GM12878 (cell line): ENCODE data around the gene SORCS1. TPM values are rescaled to one million over a fixed set of nuclear protein-coding genes. Genes with fewer than 3 reads are reported as not detected.

Source experiments
- ATAC-seq: fragments of 200-7000 bp; cut with Tn5 transposase; 3 replicates; pipeline ENCODE4 v1.9.1; 2020; ENCODE audit warnings: mild to moderate bottlenecking, moderate library complexity
- BruUV-seq: library from RNA; stranded (reverse); fragments of 400-500 nt; replicated peaks from 2 replicates; lab custom pipeline; 2021; lab: Mats Ljungman, UMichigan
- CTCF ChIA-PET: fragments of 300-600 bp; sonication (Branson Sonifier 250); formaldehyde crosslinking; extraction: SDS; loops from one replicate; lab custom pipeline; 2021; ENCODE audit warnings: inconsistent platforms; lab: Yijun Ruan, JAX
- POLR2A ChIA-PET: fragments of 350-600 bp; formaldehyde crosslinking; extraction: SDS; loops from one replicate; lab custom pipeline; 2021; ENCODE audit warnings: inconsistent platforms; lab: Charles Lee
- RAD21 ChIA-PET: fragments of 300-600 bp; sonication (Branson Sonifier 250); formaldehyde crosslinking; loops from one replicate; lab custom pipeline; 2023; ENCODE audit warnings: antibody characterized with exemption; ENCODE audit not compliant: unreplicated experiment; lab: Charles Lee
- SMC1A ChIA-PET: fragments of 300-600 bp; sonication (Branson Sonifier 250); formaldehyde crosslinking; loops from one replicate; lab custom pipeline; 2023; ENCODE audit not compliant: unreplicated experiment, uncharacterized antibody; lab: Charles Lee
- DNase-seq: peaks from one replicate; pipeline ENCODE4 v3.0.0-alpha.2; 2011; ENCODE audit warnings: low read depth, low spot score
- FAIRE-seq: peaks from 3 replicates; lab custom pipeline; 2011; peaks lifted over from hg19 to GRCh38; lab: Jason Lieb, UNC
- H2AFZ ChIP-seq: 2 replicates; pipeline ENCODE4 v1.6.0; 2011; ENCODE audit warnings: low read depth, low read length, control low read depth; ENCODE audit not compliant: control insufficient read depth
- H3K27ac ChIP-seq: 2 replicates; pipeline ENCODE4 v1.5.1; 2011; ENCODE audit warnings: control low read depth; ENCODE audit not compliant: control insufficient read depth, insufficient read depth
- H3K27me3 ChIP-seq, 2 experiments: replicated peaks in 1 of 2; 2 replicates each; pipeline versions ENCODE4 v1.6.0 to v1.6.1; 2011; ENCODE audit warnings: low read length in 1 of 2; ENCODE audit not compliant: control insufficient read depth in 2 of 2, insufficient read depth in 2 of 2
- H3K36me3 ChIP-seq, 2 experiments: 2 replicates each; pipeline ENCODE4 v1.5.1; 2011; ENCODE audit warnings: low read length in 1 of 2; ENCODE audit not compliant: control insufficient read depth in 2 of 2, insufficient read depth in 2 of 2
- H3K4me1 ChIP-seq: 2 replicates; pipeline ENCODE4 v1.6.1; 2011; ENCODE audit warnings: mild to moderate bottlenecking, low read length, moderate library complexity, mixed read lengths; ENCODE audit not compliant: control insufficient read depth, insufficient read depth
- H3K4me2 ChIP-seq: 2 replicates; pipeline ENCODE4 v1.6.0; 2011; ENCODE audit warnings: control low read depth; ENCODE audit not compliant: control insufficient read depth, insufficient read depth
- H3K4me3 ChIP-seq: fragments of 200-600 bp; sonication (generic); 2 replicates; pipeline ENCODE4 v1.5.1; 2016
- H3K79me2 ChIP-seq: 2 replicates; pipeline ENCODE4 v1.6.0; 2011; ENCODE audit warnings: low read length; ENCODE audit not compliant: control insufficient read depth, insufficient read depth
- H3K9ac ChIP-seq: 2 replicates; pipeline ENCODE4 v1.8.0; 2011; ENCODE audit warnings: low read length, control low read depth, mixed read lengths; ENCODE audit not compliant: control insufficient read depth, insufficient read depth
- H3K9me3 ChIP-seq: replicated peaks from 3 replicates; pipeline ENCODE4 v1.5.1; 2011; ENCODE audit warnings: mild to moderate bottlenecking, low read length; ENCODE audit not compliant: control insufficient read depth, insufficient read depth
- H4K20me1 ChIP-seq: 2 replicates; pipeline ENCODE4 v1.6.0; 2011; ENCODE audit not compliant: control insufficient read depth, insufficient read depth
- GATAD2B ChIP-seq: fragments of 450-650 bp; conservative IDR thresholded peaks from 2 replicates; pipeline ENCODE4 v1.6.1; 2017; ENCODE audit warnings: low read depth, mild to moderate bottlenecking, moderate library complexity
- MTA2 ChIP-seq: fragments of 450-650 bp; IDR thresholded peaks from 2 replicates; pipeline ENCODE4 v1.6.1; 2016; ENCODE audit warnings: low read depth, mild to moderate bottlenecking, moderate library complexity
- MYB ChIP-seq: fragments of 150-350 bp; IDR thresholded peaks from 2 replicates; pipeline ENCODE4 v1.6.1; 2014; ENCODE audit warnings: mild to moderate bottlenecking, low read depth, low read length, borderline replicate concordance
- WGBS: methylation state at CpG from one replicate; pipeline ENCODE4 v1.1.6; 2016; ENCODE audit warnings: low lambda C conversion rate; ENCODE audit not compliant: insufficient replicate concordance, insufficient coverage; ENCODE audit errors: missing lambda C conversion rate; 5-methylcytosine and 5-hydroxymethylcytosine counted together
- in situ Hi-C: fragments of 300-500 bp; cut with MboI; formaldehyde crosslinking; loops from 9 replicates; pipeline ENCODE4 v1.14.3; 2018; ENCODE audit warnings: mixed read lengths
- intact Hi-C: fragments of 100-400 bp; cut with micrococcal nuclease; formaldehyde crosslinking; loops from one replicate; pipeline ENCODE4 v1.14.2; 2022; ENCODE audit not compliant: unreplicated experiment
- polyA plus RNA-seq, 11 experiments: library from polyadenylated mRNA; depleted of rRNA in 4 of 11; unstranded in 6 of 11; stranded (reverse) in 5 of 11; fragments of >200 nt; fragmentation: Nextera tagmentation in 4 of 11; fragmentation: Illumina TruSeq in 1 of 11; extraction: Ambion mirVana in 4 of 11; extraction: Trizol in 1 of 11; gene quantifications; 1 replicate in 1 of 11; 2 replicates in 10 of 11; pipeline versions ENCODE4 v1.2.1 to v1.2.3, GENCODE V29; 2011 to 2016; ENCODE audit warnings: inconsistent platforms in 2 of 11, missing spikeins in 2 of 11, low read depth in 1 of 11
- total RNA-seq, 4 experiments: library from RNA; depleted of rRNA in 3 of 4; stranded (reverse); fragments of >200 nt in 3 of 4; fragmentation: Illumina TruSeq in 1 of 4; extraction: Trizol in 1 of 4; gene quantifications; 2 replicates each; pipeline versions ENCODE4 v1.2.1 to v1.2.3, GENCODE V29; 2013 to 2021

SORCS1 gene
- total and polyA plus RNA-seq, 10 of the 15 experiments (the other 5 are each of a cell fraction or from before 2014, with no cell fraction given): 0.02 to 9.6 (median 0.06) TPM; not detected in 3

DNA sequence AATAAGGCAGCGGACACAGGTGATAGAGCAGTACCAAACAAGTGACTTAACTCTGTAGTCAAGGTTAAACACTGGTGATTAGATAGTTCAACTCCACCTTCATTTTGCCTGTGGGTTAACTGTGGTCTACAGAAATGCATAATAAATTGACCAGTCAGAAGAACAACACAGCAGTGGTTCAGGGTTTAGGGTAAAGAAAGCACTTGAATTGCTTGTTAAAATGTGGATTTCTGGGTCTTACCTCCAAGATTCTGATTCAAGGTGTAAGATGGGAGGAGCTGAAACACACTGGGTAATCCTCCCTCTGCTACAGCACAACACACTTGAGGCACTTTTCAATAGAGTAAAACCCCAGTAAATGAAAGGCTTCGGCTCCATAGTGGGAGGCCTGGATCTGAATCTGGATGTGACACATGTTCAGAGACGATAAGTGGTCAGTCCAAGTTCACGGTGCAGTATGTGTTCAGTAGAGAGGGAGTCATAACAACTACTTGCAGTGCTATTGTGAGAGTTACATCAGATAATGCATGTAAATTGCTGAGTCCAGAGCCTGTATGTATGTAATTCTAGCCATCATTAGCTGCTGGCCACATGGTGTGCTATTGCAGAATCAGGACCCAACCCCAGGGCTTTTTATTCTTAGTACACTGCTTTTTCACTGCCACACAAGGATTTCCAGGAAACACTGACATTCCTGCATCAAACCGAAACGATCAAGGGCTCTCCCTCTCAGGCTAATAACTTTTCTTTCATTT, 141.7 kb downstream of the SORCS1 start (continued):
- TF ChIP-seq MYB: no peak

DNA sequence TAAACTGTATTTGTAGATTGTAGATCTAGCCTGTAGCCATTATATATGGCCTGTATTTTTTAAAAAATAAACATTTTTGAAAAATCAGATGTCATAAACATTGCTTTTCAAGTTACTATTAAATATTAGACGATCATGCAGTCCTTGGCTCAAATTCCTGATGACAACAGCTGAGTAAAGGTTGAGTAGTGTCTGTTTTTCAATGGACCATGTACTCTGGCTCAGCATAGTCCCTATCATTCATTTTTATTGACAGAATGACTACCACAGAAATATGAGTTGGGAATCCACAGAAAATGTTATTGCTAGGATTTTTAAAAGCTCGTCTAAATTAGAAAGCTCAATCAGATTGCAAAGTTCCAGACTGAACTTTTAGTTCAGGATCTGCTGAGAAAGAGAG, 145.4 kb downstream of the SORCS1 start:
- no peak for TF ChIP-seq GATAD2B
- no peak for TF ChIP-seq MTA2
- H3K4me3 ChIP-seq: no peak overlapping the region
- H2AFZ ChIP-seq: no peak overlapping the region
- ChIA-PET CTCF (interaction anchor here (0.6 to 1.8 kb wide), 3 partner anchors 38 to 1788 kb away, joined by 4 to 7 read pairs (median 5); no protein-coding TSS in a partner anchor), SMC1A (no interaction called here), POLR2A (interaction anchor here (0.6 kb wide), 1 partner anchor 16 kb away, joined by 3 read pairs; no protein-coding TSS in a partner anchor), RAD21 (no interaction called here)
- H3K9me3 ChIP-seq: no peaks in the 10 kb centered on the region
- no peak for DNase-seq
- 0% methylated on average over 2 of the region's 2 CpGs for WGBS
- no peak for ATAC-seq
- no peaks in the 10 kb centered on the region for H3K27me3 ChIP-seq
- BruUV-seq: no TSS peak
- intact Hi-C loops (no loop called here), in situ Hi-C loops (no loop called here)
- no peaks in the 10 kb centered on the region for H3K4me1 ChIP-seq
- no peaks in the 10 kb centered on the region for H4K20me1 ChIP-seq
- no peak overlapping the region for H3K9ac ChIP-seq
- FAIRE-seq: no peak
- no peak overlapping the region for H3K27ac ChIP-seq
- H3K36me3 ChIP-seq: no peaks in the 10 kb centered on the region
- no peaks in the 10 kb centered on the region for H3K79me2 ChIP-seq
- H3K4me2 ChIP-seq: no peak overlapping the region
